Measurements from ENCODE around the gene CDKN3.

CDKN3 gene

GRCh38 chr14:54396493-54397335 is at the start of gene CDKN3:
Gene CDKN3 (plus strand): TSS chr14:54397007. CDS start chr14:54397069, 62 bp downstream.
- DNase-seq = peak; percentile 98

GRCh38 chr14:54347044-54347443 is 49.8 kb upstream of the CDKN3 start:
- no peak for DNase-seq

GRCh38 chr14:54348001-54348611 is 48.7 kb upstream of the CDKN3 start:
- no peak for DNase-seq

GRCh38 chr14:54348923-54349620 is 47.7 kb upstream of the CDKN3 start:
- no peak for DNase-seq

- no peak for DNase-seq
Measured at GRCh38 chr14:54349713-54350112, 47.1 kb upstream of the CDKN3 start.

- DNase-seq = no peak
Measured at GRCh38 chr14:54350203-54350602, 46.6 kb upstream of the CDKN3 start.

GRCh38 chr14:54353266-54353665 is 43.5 kb upstream of the CDKN3 start:
- no peak for DNase-seq

GRCh38 chr14:54353694-54354093 is 43.1 kb upstream of the CDKN3 start:
- no peak for DNase-seq

- DNase-seq = no peak
Measured at GRCh38 chr14:54354096-54354495, 42.7 kb upstream of the CDKN3 start.

- no peak for DNase-seq
Measured at GRCh38 chr14:54354968-54355641, 41.7 kb upstream of the CDKN3 start.

GRCh38 chr14:54355698-54356097 is 41.1 kb upstream of the CDKN3 start:
- DNase-seq = no peak

- no peak for DNase-seq
Measured at GRCh38 chr14:54356172-54356571, 40.6 kb upstream of the CDKN3 start.

GRCh38 chr14:54360667-54361066 is 36.1 kb upstream of the CDKN3 start:
- no peak for DNase-seq

- no peak for DNase-seq
Measured at GRCh38 chr14:54362089-54362504, 34.7 kb upstream of the CDKN3 start.

- no peak for DNase-seq
Measured at GRCh38 chr14:54362759-54363437, 33.9 kb upstream of the CDKN3 start.

- DNase-seq = no peak
Measured at GRCh38 chr14:54364555-54365415, 32.0 kb upstream of the CDKN3 start.

GRCh38 chr14:54366736-54367735 is 29.8 kb upstream of the CDKN3 start:
- DNase-seq = peak; percentile 39

- DNase-seq = no peak
Measured at GRCh38 chr14:54368291-54368690, 28.5 kb upstream of the CDKN3 start.

GRCh38 chr14:54369343-54369742 is 27.5 kb upstream of the CDKN3 start:
- DNase-seq = no peak

Data from stimulated activated CD4-positive, alpha-beta T cell treated with anti-CD3 and anti-CD28 coated beads, Interleukin-15, amount 100 ng/mL, for 24 hours (primary cell).